Ecto neural progenitor cell (in vitro differentiated cells): Measurements from ENCODE around the gene GPR176.
A peak's percentile ranks its signal among the peaks of the same experiment; 100 is the strongest.

Source experiments
- DNase-seq: peaks from one replicate; pipeline ENCODE4 v3.0.0-alpha.2; 2018; ENCODE audit warnings: low spot score

GPR176 gene

DNA sequence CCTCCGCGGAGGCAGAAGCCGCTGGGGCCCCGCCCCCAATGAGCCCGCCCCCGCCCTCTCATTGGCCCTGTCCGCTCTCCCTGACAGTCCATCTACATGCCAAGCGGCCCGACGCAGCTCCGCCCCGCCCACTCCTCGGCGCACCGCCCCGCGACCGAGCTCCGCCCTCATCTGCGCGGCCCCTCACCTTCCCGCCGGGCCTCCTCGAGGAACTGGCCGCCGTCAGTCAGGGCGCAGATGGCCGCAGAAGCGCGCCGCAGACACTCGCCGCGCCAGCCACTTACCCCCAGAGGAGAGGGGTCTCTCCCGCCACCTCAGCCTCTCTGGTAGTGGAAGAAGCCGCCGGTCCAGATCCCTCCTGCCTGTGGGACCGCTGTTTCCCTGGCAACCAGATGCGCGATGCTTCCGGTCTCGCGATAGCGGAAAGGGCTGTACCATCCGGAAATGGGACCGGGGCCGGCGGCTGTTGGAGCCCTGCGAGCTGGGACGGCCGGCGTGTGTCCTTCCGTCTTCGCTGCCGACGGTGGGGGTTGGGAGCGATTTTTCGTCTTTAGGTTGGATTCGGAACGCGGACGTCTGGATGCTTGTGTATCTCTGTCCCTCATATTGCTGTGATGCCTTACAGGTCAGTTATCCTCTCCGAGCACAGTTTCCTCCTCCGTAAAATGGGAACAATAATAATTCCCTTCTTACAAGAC lies 137.5 kb downstream of the GPR176 start, which contains the start of gene FSIP1:
Gene FSIP1 (minus strand): TSS at position 401 of the 698 bp plus-strand sequence. CDS start 6,317 bp downstream, outside the sequence.
- peak; percentile 98 for DNase-seq

DNA sequence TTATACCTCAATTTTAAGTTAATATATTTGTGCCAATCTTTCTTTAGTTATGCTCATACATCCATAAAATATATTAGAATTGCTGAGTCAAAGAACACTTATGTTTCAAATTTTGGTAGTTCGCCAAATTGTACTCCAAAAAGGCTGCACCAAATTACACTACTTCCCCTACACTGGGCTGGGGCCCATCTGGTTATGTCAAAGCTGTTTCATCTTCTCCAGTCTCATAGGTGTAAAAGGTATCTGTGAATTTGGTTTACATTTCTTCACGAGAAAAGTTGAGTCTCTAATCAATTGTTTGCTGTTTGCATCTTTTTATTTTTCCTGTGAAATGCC lies 138.1 kb downstream of the GPR176 start:
- DNase-seq, result no peak

DNA sequence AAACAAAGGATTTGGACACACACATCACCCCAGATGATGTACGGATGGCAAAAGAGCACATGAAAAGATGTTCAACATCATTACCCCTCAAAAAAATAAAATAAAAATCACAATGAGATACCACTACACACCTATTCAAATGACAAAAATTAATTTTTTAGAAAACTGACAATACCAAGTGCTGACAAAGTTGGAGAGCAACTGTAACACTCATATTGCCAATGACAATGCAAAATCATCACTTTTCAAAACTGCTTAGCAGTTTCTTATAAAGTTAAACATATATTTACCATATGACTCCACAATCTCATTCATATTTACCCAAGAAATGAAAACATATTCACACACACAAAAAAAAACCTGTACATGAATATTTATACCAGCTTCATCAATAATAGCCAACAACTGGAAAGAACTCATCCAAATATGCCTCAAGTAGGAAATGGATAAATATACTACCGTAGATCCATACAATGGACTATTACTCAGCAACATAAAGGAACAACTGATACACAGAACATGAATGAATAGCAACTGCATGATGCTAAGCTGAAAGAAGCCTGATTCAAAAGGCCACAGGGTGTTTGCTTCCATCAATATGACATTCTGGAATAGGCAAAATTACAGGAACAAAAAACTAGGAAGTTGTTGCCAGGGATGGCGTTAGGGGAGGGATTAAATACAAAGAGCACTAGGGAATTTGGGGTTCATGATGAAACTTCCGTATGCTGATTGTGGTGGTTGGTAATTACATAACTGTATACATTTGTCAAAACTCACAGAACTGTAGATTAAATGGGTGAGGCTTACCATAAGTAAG lies 138.7 kb downstream of the GPR176 start:
- no peak for DNase-seq

DNA sequence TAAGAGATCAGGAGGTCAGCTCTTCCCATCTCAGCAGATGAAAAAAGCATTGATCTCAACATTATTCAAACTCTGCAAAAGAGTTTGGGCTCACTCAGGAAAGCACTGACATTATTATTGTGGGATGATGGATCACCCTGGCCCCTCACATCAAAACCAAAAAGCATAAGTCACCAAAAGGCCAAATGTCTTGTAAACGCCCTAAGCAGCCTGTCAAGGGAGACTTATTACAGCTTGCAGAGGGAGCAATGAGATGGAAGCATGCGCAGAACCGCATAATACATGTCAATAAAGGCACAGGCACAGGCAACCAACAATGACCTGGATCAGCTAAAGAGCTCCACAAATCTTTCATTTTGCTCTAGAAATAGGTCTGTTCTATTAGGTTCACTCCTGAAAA lies 142.0 kb downstream of the GPR176 start:
- no peak for DNase-seq

DNA sequence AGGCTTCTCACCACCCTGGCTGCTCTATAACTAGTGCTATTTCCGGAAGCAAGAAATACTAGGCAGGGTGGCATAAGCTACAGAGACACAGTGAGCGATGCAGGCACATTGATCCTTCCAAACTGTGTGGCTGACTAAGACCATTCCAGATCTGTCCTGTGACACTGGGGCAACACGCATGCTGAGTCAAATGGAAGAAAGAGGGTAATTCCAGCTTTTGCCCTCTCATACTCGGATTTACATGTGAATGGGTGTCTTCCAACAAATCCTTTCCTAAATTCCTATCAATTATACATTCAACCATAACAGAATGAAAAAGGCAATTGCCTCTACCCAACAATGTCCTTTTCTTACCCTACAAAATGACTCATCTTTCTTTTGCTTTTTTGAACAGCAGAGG lies 142.6 kb downstream of the GPR176 start:
- no peak for DNase-seq

DNA sequence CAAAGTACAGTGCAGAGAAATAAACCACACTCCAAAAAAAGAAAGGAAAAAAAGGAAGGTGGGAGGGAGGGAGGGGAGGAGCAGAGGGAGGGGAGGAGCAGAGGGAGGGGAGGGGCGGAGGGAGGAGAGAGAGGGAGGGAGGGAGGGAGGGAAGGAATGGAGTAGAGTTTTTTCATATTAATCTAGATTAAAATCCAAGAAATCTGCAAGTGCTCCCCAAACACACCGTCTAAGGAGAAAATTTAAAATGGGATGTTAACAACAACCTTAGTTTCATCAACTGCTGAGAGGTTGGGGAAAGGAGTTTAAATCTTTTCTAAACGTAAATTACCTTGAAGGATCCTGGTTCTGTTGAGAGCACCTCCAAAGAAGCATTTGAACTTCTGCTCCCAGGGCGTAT lies 144.0 kb downstream of the GPR176 start:
- no peak for DNase-seq

DNA sequence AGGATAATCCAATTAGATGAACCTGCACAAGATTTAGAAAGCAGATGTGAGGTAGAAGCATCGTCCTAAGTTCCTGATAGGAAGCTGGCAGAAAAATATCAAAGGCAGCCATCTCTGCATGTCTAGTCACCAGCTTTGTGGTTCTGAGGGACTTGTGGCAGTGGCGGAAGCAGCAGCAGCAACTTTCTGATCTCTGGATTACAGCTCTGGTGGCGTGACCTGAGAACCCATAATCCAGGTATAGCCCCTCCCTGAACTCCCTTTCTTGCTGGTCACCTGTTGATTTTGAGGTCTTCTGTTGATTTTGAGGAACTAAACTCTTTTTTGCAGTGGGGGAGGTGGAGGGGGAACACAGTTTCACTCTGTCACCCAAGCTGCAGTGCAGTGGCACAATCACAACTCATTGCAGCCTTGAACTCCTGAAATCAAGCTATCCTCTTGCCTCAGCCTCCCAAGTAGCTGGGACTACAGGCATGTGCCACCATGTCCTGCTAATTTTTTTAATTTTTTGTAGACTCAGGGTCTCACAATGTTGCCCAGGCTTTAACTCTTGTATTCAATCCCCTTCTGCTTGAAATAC lies 145.3 kb downstream of the GPR176 start:
- DNase-seq, result no peak

DNA sequence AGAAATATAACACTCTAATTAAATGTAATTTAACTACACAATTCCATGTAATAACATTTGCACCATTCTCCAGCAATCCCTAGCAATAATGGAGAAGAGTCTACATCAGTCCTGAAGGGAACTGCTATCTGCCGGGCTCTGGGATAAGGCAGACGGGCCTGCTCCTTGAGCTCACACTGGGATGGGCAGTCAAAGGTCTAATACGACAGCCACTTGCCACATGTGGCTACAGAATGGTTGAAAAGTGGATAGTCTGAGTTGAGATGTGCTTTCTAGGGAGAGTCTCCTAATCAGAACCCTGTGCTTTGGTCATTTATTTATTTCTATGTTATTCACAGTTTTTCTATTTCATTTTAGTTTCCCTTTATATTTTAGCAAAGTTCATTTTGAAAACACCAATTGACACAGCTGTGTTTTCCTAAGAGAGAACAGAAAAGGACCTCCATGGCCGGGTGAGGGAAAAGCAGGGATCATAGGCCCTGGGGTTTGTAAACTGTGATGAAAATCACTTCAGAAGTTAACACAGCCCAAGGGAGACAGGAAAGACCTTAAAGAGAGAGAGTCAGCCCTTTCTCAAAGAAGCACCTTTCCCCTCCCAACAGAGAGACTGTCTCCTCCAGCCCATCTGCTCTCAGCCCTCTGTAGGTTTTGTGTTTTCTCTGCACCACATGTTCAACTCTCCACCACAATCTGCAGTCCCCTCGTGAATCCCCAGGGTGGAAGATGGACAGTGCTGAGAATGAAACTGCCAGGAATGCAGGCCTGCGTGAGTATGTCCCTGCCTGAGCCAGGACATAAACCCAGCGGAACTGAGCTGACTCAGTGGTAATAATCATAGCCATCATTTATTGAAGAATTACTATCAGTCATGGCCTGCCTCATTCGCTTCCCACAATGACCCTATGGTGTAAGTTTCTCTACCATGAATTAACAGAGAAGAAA lies 149.0 kb downstream of the GPR176 start:
- no peak for DNase-seq

DNA sequence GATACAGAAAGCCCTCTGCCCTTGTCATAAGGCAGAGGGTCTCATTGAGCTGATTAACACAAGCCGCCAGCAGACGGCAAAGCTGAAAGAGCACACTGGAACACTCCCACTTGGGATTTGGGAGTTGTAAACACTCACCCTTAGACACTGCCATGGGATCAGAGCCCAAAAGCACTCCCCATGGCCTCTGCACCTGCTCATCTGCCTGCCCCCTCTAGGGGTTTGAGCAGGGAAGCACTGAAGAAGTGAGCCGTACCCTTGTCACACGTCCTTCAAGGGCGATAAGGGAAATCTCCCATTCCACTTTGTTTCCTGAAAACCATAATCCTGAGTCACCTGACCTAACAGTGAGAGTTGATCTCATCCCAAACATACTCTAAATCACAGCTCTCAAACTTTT lies 152.1 kb downstream of the GPR176 start:
- no peak for DNase-seq

DNA sequence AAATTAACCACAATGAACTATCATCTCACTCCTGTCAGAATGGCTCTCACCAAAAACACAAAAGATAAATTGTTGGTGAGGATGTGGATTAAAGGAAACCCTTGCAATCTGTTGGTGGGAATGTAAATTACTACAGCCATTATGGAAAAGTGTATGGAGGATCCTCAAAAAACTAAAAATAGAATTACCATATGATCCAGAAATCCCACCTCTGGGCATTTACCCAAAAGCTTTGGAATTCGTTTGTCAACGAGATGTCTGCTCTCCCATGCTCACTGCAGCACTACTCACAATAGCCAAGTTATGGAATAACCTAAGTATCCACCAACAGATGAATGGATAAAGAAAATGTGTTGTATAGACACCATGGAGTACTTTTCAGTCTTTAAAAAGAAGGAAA lies 159.1 kb downstream of the GPR176 start:
- no peak for DNase-seq

DNA sequence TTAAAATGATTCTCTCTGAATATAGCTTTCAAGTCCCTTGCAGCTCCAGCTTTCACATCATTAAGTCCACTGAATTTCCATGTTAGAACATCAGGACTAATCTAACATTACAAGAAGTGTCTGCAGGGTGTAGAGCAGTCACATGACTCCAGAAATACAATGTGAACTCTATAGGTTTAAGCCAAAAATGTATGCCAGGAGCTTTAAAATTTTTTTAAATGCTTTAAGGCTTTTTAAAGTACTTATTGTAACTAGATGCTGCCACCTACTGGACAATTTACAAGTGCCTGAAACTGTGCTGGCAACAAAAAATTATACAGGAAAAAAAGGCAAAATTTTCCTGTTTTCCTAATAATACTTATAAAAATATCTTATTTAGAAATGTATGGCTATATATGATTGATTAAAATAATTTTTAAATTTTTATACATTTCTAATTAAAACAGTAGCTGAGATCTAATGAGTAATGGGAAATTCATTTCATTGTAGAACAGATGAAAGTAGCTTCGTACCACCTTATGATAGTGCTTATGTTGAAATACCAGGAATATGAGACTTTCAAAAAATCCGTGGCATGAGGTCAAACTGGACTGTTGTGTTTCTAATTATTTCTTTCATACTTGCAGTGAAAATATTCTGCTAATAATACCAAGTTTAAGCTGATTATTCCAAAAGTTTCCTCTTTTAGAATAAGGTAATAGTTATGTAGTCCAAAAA lies 163.1 kb downstream of the GPR176 start:
- no peak for DNase-seq

DNA sequence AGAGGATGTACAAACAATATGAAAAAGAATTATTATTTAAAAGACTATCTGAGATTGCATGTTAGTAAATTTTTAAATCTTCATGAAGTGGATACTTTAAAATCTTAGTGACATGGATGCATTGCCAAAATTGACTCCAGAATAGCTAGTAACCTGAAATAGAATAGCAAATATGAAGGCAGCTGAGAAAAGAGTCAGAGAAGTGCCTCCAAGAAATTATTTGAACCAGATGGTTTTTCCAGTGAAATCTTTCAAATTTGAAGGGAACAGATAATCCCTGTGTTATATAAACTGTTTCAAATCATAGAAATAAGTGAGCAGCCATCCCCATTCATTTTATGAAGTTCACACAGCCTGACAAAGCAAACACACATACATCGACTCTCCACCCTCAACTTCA lies 167.1 kb downstream of the GPR176 start:
- no peak for DNase-seq

DNA sequence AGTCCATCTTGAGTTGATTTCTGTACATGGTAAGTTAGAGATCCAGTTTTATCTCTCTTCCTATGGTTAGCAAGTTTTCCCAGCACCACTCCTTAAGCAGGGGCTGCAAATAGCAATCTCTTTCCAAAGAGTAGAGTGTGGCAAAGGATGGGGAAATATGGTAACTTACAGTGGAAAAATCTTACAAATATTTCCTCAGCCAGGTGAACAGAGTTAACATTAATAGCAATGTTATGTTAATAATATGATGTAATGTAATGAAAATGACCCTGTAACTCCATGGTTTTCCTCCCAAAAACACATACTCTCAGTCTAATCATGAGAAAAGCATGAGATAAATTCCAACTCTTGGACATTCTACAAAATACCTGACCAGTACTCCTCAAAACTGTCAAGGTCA lies 167.8 kb downstream of the GPR176 start:
- no peak for DNase-seq
